Vagina (tissue), 2 donors: ENCODE data around the gene C11orf24. TPM values are rescaled to one million over a fixed set of nuclear protein-coding genes. Genes with fewer than 3 reads are reported as not detected.

ENCODE experiments used
- DNase-seq, 2 donors: peaks; one replicate each; pipeline ENCODE4 v3.0.0-alpha.2; 2017; ENCODE audit errors: extremely low spot score in 2 of 2
- H3K27ac ChIP-seq: fragments of 200-600 bp; sonication (generic); one replicate; pipeline ENCODE4 v1.5.1; 2019
- H3K27me3 ChIP-seq: fragments of 200-600 bp; sonication (generic); one replicate; pipeline ENCODE4 v1.5.1; 2019
- H3K36me3 ChIP-seq, 2 donors: fragments of 200-600 bp; sonication (generic); one replicate each; pipeline ENCODE4 v1.5.1; 2017 to 2019
- H3K4me1 ChIP-seq: fragments of 200-600 bp; sonication (generic); one replicate; pipeline ENCODE4 v1.5.1; 2019
- H3K4me3 ChIP-seq, 2 donors: fragments of 200-600 bp; sonication (generic); 1 replicate in 1 of 2; 2 replicates in 1 of 2; pipeline ENCODE4 v1.5.1; 2016 to 2019
- H3K9me3 ChIP-seq: fragments of 200-600 bp; sonication (generic); one replicate; pipeline ENCODE4 v1.5.1; 2019
- POLR2A ChIP-seq, 2 donors: fragments of 450-650 bp; IDR thresholded peaks; one replicate each; pipeline ENCODE4 v1.6.1; 2017; ENCODE audit warnings: antibody characterized with exemption in 2 of 2, mild to moderate bottlenecking in 2 of 2, moderate library complexity in 2 of 2
- POLR2AphosphoS5 ChIP-seq, 2 donors: sonication (generic); formaldehyde crosslinking; IDR thresholded peaks; one replicate each; pipeline ENCODE4 v1.9.0; 2017; ENCODE audit warnings: antibody characterized with exemption in 2 of 2, mild to moderate bottlenecking in 2 of 2, low read depth in 1 of 2; ENCODE audit not compliant: insufficient read depth in 1 of 2
- intact Hi-C: fragments of 100-400 bp; cut with DNase I; formaldehyde crosslinking; loops from one replicate; pipeline ENCODE4 v1.15.1; 2023
- total RNA-seq: library from RNA; depleted of rRNA; stranded (reverse); fragments of >200 nt; gene quantifications from one replicate; pipeline ENCODE4 v1.2.3, GENCODE V29; 2016
- TF ChIP-seq, protein P1 (sequence below), 3 experiments: fragments of 450-650 bp in 2 of 3; fragments of 200-600 bp in 1 of 3; sonication (generic) in 1 of 3; IDR thresholded peaks; one replicate each; pipeline ENCODE4 v1.5.1; 2017 to 2019; ENCODE audit warnings: antibody characterized with exemption in 3 of 3, mild to moderate bottlenecking in 2 of 3, moderate library complexity in 2 of 3

C11orf24 gene
- total RNA-seq, 1 donor from 2014 or later: 38.1 TPM

DNA sequence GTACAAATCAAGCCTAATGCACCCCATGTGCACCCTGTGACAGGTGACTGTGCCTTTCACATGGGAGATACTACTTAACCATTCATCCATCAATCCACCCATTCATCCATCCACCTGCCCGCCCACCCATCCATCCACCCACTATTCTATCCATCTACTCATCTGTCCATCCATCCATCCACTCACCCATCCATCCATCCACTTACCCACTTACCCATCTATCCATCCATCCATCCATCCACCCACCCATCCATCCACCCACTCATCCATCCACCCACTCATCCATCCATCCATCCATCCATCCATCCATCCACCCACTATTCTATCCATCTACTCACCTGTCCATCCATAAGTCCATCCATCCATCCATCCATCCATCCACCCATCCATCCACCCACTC is 7.5 kb downstream of the C11orf24 start:
- intact Hi-C loops: no loop called here
- H3K36me3 ChIP-seq: peaks cover 0 to 57% of the 10 kb centered on the region in 2 donors
- no peak for TF ChIP-seq POLR2AphosphoS5 (IDR thresholded peaks at IDR 0.05; ENCODE audit: insufficient read depth in 1 of 2, low read depth in 1 of 2)
- no peak overlapping the region for H3K4me3 ChIP-seq
- DNase-seq: peak in 1 of 2 donors; percentile 25
- peaks cover 13% of the 10 kb centered on the region for H3K4me1 ChIP-seq
- no peaks in the 10 kb centered on the region for H3K9me3 ChIP-seq
- no peak overlapping the region for H3K27ac ChIP-seq
- no peaks in the 10 kb centered on the region for H3K27me3 ChIP-seq

DNA sequence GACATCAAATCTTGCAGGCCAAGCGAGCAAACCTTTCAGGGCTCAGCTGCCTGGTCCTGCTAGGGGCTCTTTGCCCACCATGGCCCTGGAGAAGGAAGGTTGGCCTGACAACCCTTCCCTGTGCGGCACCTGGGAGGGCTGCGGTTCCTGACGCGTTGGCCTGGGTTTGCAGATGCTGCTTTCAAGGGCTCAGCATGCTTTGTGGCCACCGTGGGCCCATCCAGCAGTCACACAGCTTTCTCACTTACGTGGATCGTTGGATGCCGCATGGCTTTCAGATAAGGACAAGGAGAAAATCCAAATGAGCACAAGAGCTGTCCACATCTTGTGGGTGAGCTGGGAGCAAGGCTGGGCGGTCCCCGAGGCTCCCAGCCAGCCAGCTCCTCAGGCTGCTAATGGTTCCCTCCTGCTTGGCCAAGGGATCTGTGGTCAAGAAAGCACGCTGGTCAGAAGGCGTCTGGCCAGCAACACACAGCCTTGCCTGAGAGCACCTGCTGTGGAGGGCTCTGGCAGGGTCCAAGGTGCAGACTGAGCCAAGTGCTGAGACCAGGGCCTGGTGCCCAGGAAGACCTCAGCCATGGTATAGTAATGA is 8.2 kb downstream of the C11orf24 start:
- intact Hi-C loops: no loop called here
- Histone ChIP-seq H3K9me3 (no peaks in the 10 kb centered on the region), H3K36me3 (peaks cover 0 to 57% of the 10 kb centered on the region in 2 donors), H3K27me3 (no peaks in the 10 kb centered on the region), H3K27ac (no peak overlapping the region), H3K4me3 (no peak overlapping the region), H3K4me1 (peaks cover 7% of the 10 kb centered on the region)
- peak in 1 of 2 donors; percentile 49 for DNase-seq
- TF ChIP-seq, protein P1, sequence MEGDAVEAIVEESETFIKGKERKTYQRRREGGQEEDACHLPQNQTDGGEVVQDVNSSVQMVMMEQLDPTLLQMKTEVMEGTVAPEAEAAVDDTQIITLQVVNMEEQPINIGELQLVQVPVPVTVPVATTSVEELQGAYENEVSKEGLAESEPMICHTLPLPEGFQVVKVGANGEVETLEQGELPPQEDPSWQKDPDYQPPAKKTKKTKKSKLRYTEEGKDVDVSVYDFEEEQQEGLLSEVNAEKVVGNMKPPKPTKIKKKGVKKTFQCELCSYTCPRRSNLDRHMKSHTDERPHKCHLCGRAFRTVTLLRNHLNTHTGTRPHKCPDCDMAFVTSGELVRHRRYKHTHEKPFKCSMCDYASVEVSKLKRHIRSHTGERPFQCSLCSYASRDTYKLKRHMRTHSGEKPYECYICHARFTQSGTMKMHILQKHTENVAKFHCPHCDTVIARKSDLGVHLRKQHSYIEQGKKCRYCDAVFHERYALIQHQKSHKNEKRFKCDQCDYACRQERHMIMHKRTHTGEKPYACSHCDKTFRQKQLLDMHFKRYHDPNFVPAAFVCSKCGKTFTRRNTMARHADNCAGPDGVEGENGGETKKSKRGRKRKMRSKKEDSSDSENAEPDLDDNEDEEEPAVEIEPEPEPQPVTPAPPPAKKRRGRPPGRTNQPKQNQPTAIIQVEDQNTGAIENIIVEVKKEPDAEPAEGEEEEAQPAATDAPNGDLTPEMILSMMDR (IDR thresholded peaks at IDR 0.05): no peak
- TF ChIP-seq POLR2AphosphoS5 (IDR thresholded peaks at IDR 0.05; ENCODE audit: insufficient read depth in 1 of 2, low read depth in 1 of 2) (no peak), POLR2A (IDR thresholded peaks at IDR 0.05) (no peak)

DNA sequence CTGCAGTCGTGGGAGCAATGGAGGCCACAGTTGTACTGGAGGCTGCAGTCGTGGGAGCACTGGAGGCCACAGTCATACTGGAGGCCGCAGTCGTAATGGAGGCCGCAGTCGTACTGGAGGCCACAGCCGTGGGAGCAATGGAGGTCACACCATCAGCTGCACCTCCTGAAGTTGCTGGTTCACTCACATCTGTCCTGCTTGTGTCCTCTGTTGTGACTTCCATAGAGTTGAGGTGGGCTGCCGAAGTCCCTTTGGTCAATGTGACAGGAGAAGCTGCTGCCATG is 9.3 kb downstream of the C11orf24 start:
- intact Hi-C loops: no loop called here
- Histone ChIP-seq H3K4me3 (no peak overlapping the region), H3K36me3 (peaks cover 0 to 52% of the 10 kb centered on the region in 2 donors), H3K27me3 (no peaks in the 10 kb centered on the region), H3K27ac (no peak overlapping the region), H3K4me1 (peaks cover 12% of the 10 kb centered on the region), H3K9me3 (no peaks in the 10 kb centered on the region)
- DNase-seq: no peak
- TF ChIP-seq, protein P1 (IDR thresholded peaks at IDR 0.05): no peak
- TF ChIP-seq POLR2A (IDR thresholded peaks at IDR 0.05) (no peak), POLR2AphosphoS5 (IDR thresholded peaks at IDR 0.05; ENCODE audit: insufficient read depth in 1 of 2, low read depth in 1 of 2) (no peak)

DNA sequence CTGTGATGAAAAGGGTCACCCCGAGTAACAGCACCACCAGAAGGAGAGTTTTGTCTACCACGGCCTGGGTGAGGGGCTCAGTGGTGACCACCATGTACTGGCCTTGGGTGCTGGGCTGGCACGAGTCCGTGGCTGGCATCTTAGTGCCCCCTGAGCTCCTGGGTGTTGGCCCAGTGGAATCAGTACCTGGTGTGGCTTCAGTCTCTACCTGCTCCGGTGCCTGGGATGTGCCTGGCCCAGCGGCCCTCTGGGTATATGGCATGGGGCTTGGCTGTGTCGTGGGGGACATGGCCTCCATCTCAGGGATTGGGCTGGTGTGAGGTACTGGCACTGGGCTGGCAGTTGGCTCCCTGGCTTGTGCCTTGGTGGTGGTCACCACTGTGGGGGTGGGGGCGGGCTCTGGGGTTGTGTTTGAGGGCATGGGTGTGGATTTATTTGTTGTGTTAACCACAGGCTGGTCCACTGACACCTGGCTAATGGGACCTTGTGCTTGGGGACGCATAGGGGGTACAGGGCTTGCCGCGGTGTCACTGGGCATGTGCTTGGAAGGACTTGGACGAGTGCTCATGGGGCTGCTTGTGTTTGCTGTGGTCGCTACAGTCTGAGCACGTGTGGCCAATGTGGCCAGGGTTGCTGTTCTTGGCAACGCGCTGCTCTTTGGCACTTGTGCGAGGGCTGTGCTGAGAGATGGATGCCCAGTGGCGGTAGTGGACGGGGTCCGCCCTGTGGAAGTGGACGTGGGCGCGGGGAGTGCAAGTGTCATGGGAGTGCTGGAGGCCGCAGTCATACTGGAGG is 9.8 kb downstream of the C11orf24 start:
- intact Hi-C loops: no loop called here
- Histone ChIP-seq H3K36me3 (peaks cover 0 to 47% of the 10 kb centered on the region in 2 donors), H3K27me3 (no peaks in the 10 kb centered on the region), H3K27ac (no peak overlapping the region), H3K4me1 (peaks cover 17% of the 10 kb centered on the region), H3K4me3 (no peak overlapping the region), H3K9me3 (no peaks in the 10 kb centered on the region)
- TF ChIP-seq POLR2AphosphoS5 (IDR thresholded peaks at IDR 0.05; ENCODE audit: insufficient read depth in 1 of 2, low read depth in 1 of 2) (no peak), POLR2A (IDR thresholded peaks at IDR 0.05) (no peak)
- TF ChIP-seq, protein P1 (IDR thresholded peaks at IDR 0.05): no peak
- DNase-seq: no peak

DNA sequence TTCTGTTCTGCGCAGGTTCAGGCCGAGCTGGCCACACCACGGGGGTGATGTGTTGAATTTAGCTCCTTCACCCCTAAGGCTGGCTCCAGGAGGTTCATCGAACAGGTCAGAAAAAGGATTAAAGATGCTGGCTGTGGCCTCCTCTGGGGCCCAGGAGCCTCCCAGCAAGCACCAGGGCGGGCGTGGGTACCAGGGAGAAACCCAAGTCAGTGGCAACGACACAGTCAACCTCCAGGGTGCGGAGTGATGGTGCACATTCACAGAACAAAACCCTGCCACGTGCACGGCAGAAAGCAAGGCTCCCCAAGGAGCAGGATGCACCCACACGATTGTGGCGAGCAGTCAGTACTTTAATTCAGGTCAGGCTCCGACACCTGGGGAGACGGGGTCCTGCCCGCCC is 10.8 kb downstream of the C11orf24 start:
- H3K27ac ChIP-seq: no peak overlapping the region
- peaks cover 25% of the 10 kb centered on the region for H3K4me1 ChIP-seq
- TF ChIP-seq, protein P1 (IDR thresholded peaks at IDR 0.05): no peak
- TF ChIP-seq POLR2AphosphoS5 (IDR thresholded peaks at IDR 0.05; ENCODE audit: insufficient read depth in 1 of 2, low read depth in 1 of 2): no peak
- TF ChIP-seq POLR2A (IDR thresholded peaks at IDR 0.05): no peak
- H3K4me3 ChIP-seq: no peak overlapping the region
- DNase-seq: no peak
- H3K9me3 ChIP-seq: no peaks in the 10 kb centered on the region
- no peaks in the 10 kb centered on the region for H3K27me3 ChIP-seq
- H3K36me3 ChIP-seq: peaks cover 0 to 40% of the 10 kb centered on the region in 2 donors
- intact Hi-C loops: no loop called here
